SK-N-MC (cell line): ENCODE results near the gene LRMDA.

Experiments used
- EZH2 ChIP-seq: fragments of 200-600 bp; sonication (generic); IDR thresholded peaks from one replicate; pipeline ENCODE4 v1.6.1; 2017; ENCODE audit warnings: antibody characterized with exemption
- POLR2AphosphoS5 ChIP-seq: IDR thresholded peaks from 2 replicates; pipeline ENCODE4 v1.6.1; 2012; ENCODE audit warnings: mild to moderate bottlenecking, low read depth, low read length, borderline replicate concordance

GRCh38 chr10:75662715-75663114, 231.3 kb downstream of the LRMDA start:
- TF ChIP-seq POLR2AphosphoS5 (no peak), EZH2 (no peak)
